Fibroblast of pulmonary artery (primary cell): ENCODE measurements around the gene KCNIP1.

Source experiments
- DNase-seq: peaks from one replicate; pipeline ENCODE4 v3.0.0-alpha.2; 2010; ENCODE audit warnings: low read depth
- H3K4me3 ChIP-seq: replicated peaks from 2 replicates; pipeline ENCODE4 v1.5.1; 2011; ENCODE audit warnings: low read depth, mild to moderate bottlenecking, control low read depth, low read length, moderate library complexity
- CTCF ChIP-seq: IDR thresholded peaks from 2 replicates; pipeline ENCODE4 v1.5.1; 2011; ENCODE audit warnings: mild to moderate bottlenecking, control low read depth, low read length, inconsistent platforms; ENCODE audit errors: missing control alignments

KCNIP1 gene

GRCh38 chr5:170771496-170771895 lies 267.7 kb downstream of the KCNIP1 start:
- TF ChIP-seq CTCF: no peak
- DNase-seq: no peak
- no peak overlapping the region for H3K4me3 ChIP-seq

GRCh38 chr5:170773024-170773985 lies 269.5 kb downstream of the KCNIP1 start:
- TF ChIP-seq CTCF: no peak
- no peak overlapping the region for H3K4me3 ChIP-seq
- no peak for DNase-seq

- TF ChIP-seq CTCF: no peak
- no peak for DNase-seq
- no peak overlapping the region for H3K4me3 ChIP-seq
Measured at GRCh38 chr5:170774831-170775230, 271.0 kb downstream of the KCNIP1 start.

GRCh38 chr5:170781946-170782345 lies 278.1 kb downstream of the KCNIP1 start:
- no peak for DNase-seq
- no peak for TF ChIP-seq CTCF
- H3K4me3 ChIP-seq: no peak overlapping the region

GRCh38 chr5:170782438-170782837 lies 278.6 kb downstream of the KCNIP1 start:
- no peak for TF ChIP-seq CTCF
- no peak overlapping the region for H3K4me3 ChIP-seq
- DNase-seq: no peak

- H3K4me3 ChIP-seq: no peak within 1 kb of the TSS
- DNase-seq: no peak
- no peak for TF ChIP-seq CTCF
Measured at GRCh38 chr5:170783498-170784247, 279.9 kb downstream of the KCNIP1 start, which contains the start of gene GABRP. Gene GABRP, plus strand, starts transcription at chr5:170783725. Its CDS starts 4,891 bp downstream, at chr5:170788616.
